ENCODE measurements around the gene GOLGA6L7.
"Not testable (repeated sequence)": the region's sequence is repeated elsewhere in the genome, so short reads cannot be mapped to it uniquely, and the experiment has no call there.

Gene GOLGA6L7

GRCh38 chr15:28840285-28840684 is 8.2 kb downstream of the GOLGA6L7 start:
- not testable (repeated sequence) for DNase-seq

GRCh38 chr15:28834957-28835585 is 13.4 kb downstream of the GOLGA6L7 start:
- DNase-seq = not testable (repeated sequence)

GRCh38 chr15:28831897-28832587 is 16.4 kb downstream of the GOLGA6L7 start:
- DNase-seq = peak; percentile 68

GRCh38 chr15:28821420-28821819 is 27.0 kb downstream of the GOLGA6L7 start:
- DNase-seq = not testable (repeated sequence)

- DNase-seq = not testable (repeated sequence)
Observed at GRCh38 chr15:28819930-28820295, 28.5 kb downstream of the GOLGA6L7 start.

GRCh38 chr15:28819019-28819929 is 29.2 kb downstream of the GOLGA6L7 start:
- not testable (repeated sequence) for DNase-seq

- not testable (repeated sequence) for DNase-seq
Observed at GRCh38 chr15:28818168-28818567, 30.3 kb downstream of the GOLGA6L7 start.

GRCh38 chr15:28814059-28814458 is 34.4 kb downstream of the GOLGA6L7 start:
- DNase-seq = not testable (repeated sequence)

- DNase-seq = not testable (repeated sequence)
Observed at GRCh38 chr15:28813392-28813791, 35.1 kb downstream of the GOLGA6L7 start.

- not testable (repeated sequence) for DNase-seq
Observed at GRCh38 chr15:28811852-28812550, 36.4 kb downstream of the GOLGA6L7 start.

GRCh38 chr15:28810444-28810843 is 38.0 kb downstream of the GOLGA6L7 start:
- DNase-seq = not testable (repeated sequence)

- DNase-seq = not testable (repeated sequence)
Observed at GRCh38 chr15:28808136-28808535, 40.3 kb downstream of the GOLGA6L7 start.

- not testable (repeated sequence) for DNase-seq
Observed at GRCh38 chr15:28800366-28800765, 48.1 kb downstream of the GOLGA6L7 start.

- not testable (repeated sequence) for DNase-seq
Observed at GRCh38 chr15:28798234-28798633, 50.2 kb downstream of the GOLGA6L7 start.

- not testable (repeated sequence) for DNase-seq
Observed at GRCh38 chr15:28794231-28794630, 54.2 kb downstream of the GOLGA6L7 start.
